ENCODE measurements around the gene SLC6A20.

Gene SLC6A20

GRCh38 chr3:45795882-45796765 lies at the start of gene SLC6A20:
Gene SLC6A20, minus strand, starts transcription at chr3:45796536. Its CDS starts 117 bp downstream, at chr3:45796419.
- DNase-seq = no peak

GRCh38 chr3:45844616-45845015 lies 48.3 kb upstream of the SLC6A20 start:
- no peak for DNase-seq

- DNase-seq = no peak
Observed at GRCh38 chr3:45842851-45843625, 46.7 kb upstream of the SLC6A20 start.

GRCh38 chr3:45841757-45842491 lies 45.6 kb upstream of the SLC6A20 start, which contains the start of gene LZTFL1:
Gene LZTFL1, minus strand, starts transcription at chr3:45842119. Its CDS starts 128 bp downstream, at chr3:45841991.
- peak; percentile 47 for DNase-seq

GRCh38 chr3:45841420-45841756 lies 45.1 kb upstream of the SLC6A20 start:
- no peak for DNase-seq

GRCh38 chr3:45838466-45838865 lies 42.1 kb upstream of the SLC6A20 start:
- no peak for DNase-seq

- no peak for DNase-seq
Observed at GRCh38 chr3:45832699-45833098, 36.4 kb upstream of the SLC6A20 start.

GRCh38 chr3:45830121-45830520 lies 33.8 kb upstream of the SLC6A20 start:
- no peak for DNase-seq

- no peak for DNase-seq
Observed at GRCh38 chr3:45826908-45827307, 30.6 kb upstream of the SLC6A20 start.

GRCh38 chr3:45826321-45826720 lies 30.0 kb upstream of the SLC6A20 start:
- no peak for DNase-seq

- DNase-seq = no peak
Observed at GRCh38 chr3:45821127-45821526, 24.8 kb upstream of the SLC6A20 start.

- DNase-seq = no peak
Observed at GRCh38 chr3:45819543-45819942, 23.2 kb upstream of the SLC6A20 start.

- DNase-seq = peak; percentile 75
Observed at GRCh38 chr3:45817831-45818522, 21.6 kb upstream of the SLC6A20 start.

- DNase-seq = no peak
Observed at GRCh38 chr3:45816544-45816943, 20.2 kb upstream of the SLC6A20 start.

- no peak for DNase-seq
Observed at GRCh38 chr3:45814322-45814721, 18.0 kb upstream of the SLC6A20 start.

- DNase-seq = peak; percentile 25
Observed at GRCh38 chr3:45807681-45808540, 11.6 kb upstream of the SLC6A20 start.

- no peak for DNase-seq
Observed at GRCh38 chr3:45807133-45807532, 10.8 kb upstream of the SLC6A20 start.

GRCh38 chr3:45806072-45806471 lies 9.7 kb upstream of the SLC6A20 start:
- DNase-seq = no peak

- no peak for DNase-seq
Observed at GRCh38 chr3:45803252-45803935, 7.1 kb upstream of the SLC6A20 start.

- no peak for DNase-seq
Observed at GRCh38 chr3:45802146-45802545, 5.8 kb upstream of the SLC6A20 start.

- no peak for DNase-seq
Observed at GRCh38 chr3:45800611-45801010, 4.3 kb upstream of the SLC6A20 start.

All from NCI-H1417 treated with DMSO at 0.1 percent for 48 hours (cell line).